OCI-LY1 (cell line): Measurements from ENCODE around the gene LITAF.

Experiments
- H2AFZ ChIP-seq: fragments of 200-600 bp; sonication (generic), shearing (Covaris generic); 2 replicates; pipeline ENCODE4 v1.6.0; 2014; ENCODE audit warnings: antibody characterized with exemption, mild to moderate bottlenecking, low read length
- H3F3A ChIP-seq: fragments of 200-600 bp; sonication (generic), shearing (Covaris generic); 2 replicates; pipeline ENCODE4 v1.6.0; 2014; ENCODE audit warnings: mild to moderate bottlenecking, antibody characterized with exemption, low read length, moderate library complexity; ENCODE audit not compliant: insufficient read depth
- H3K27ac ChIP-seq: fragments of 200-600 bp; sonication (generic); 2 replicates; pipeline ENCODE4 v1.5.1; 2014; ENCODE audit warnings: low read length, mixed run types, mild to moderate bottlenecking, low read depth; ENCODE audit not compliant: poor library complexity, severe bottlenecking
- H3K27me3 ChIP-seq: fragments of 200-600 bp; sonication (generic); 2 replicates; pipeline ENCODE4 v1.6.0; 2014; ENCODE audit warnings: antibody characterized with exemption, mild to moderate bottlenecking, low read length, moderate library complexity; ENCODE audit not compliant: insufficient read depth
- H3K36me3 ChIP-seq: fragments of 200-600 bp; sonication (generic); 2 replicates; pipeline ENCODE4 v1.6.1; 2014; ENCODE audit warnings: mild to moderate bottlenecking, antibody characterized with exemption, low read length, moderate library complexity, mixed read lengths; ENCODE audit not compliant: insufficient read depth
- H3K4me1 ChIP-seq: fragments of 200-600 bp; sonication (generic); 2 replicates; pipeline ENCODE4 v1.5.1; 2014; ENCODE audit warnings: mild to moderate bottlenecking, low read length, moderate library complexity; ENCODE audit not compliant: insufficient read depth, severe bottlenecking
- H3K4me2 ChIP-seq: fragments of 200-600 bp; sonication (generic), shearing (Covaris generic); 2 replicates; pipeline ENCODE4 v1.6.1; 2014; ENCODE audit warnings: low read length
- H3K4me3 ChIP-seq: fragments of 200-600 bp; sonication (generic); 2 replicates; pipeline ENCODE4 v1.5.1; 2014; ENCODE audit warnings: low read length, low read depth, mild to moderate bottlenecking, mixed read lengths; ENCODE audit not compliant: poor library complexity, severe bottlenecking
- H3K79me2 ChIP-seq: fragments of 200-600 bp; shearing (Covaris generic); 2 replicates; pipeline ENCODE4 v1.6.1; 2016; ENCODE audit warnings: mixed run types, low read length, mixed read lengths; ENCODE audit not compliant: insufficient read depth
- H3K9ac ChIP-seq: fragments of 200-600 bp; sonication (generic), shearing (Covaris generic); 2 replicates; pipeline ENCODE4 v1.6.1; 2014; ENCODE audit warnings: mild to moderate bottlenecking, low read length, mixed read lengths
- H3K9me2 ChIP-seq: fragments of 200-600 bp; sonication (generic), shearing (Covaris generic); 2 replicates; pipeline ENCODE4 v1.6.1; 2014; ENCODE audit warnings: low read depth, mild to moderate bottlenecking, low read length, mixed read lengths
- H3K9me3 ChIP-seq: fragments of 200-600 bp; shearing (Covaris generic); 2 replicates; pipeline ENCODE4 v1.6.1; 2014; ENCODE audit warnings: low read length, mixed read lengths
- H4K20me1 ChIP-seq: fragments of 200-600 bp; sonication (generic), shearing (Covaris generic); 2 replicates; pipeline ENCODE4 v1.6.0; 2016; ENCODE audit warnings: mild to moderate bottlenecking, low read length; ENCODE audit not compliant: insufficient read depth
- EZH2 ChIP-seq: fragments of 200-600 bp; sonication (generic), shearing (Covaris generic); IDR thresholded peaks from 2 replicates; pipeline ENCODE4 v1.8.0; 2017; ENCODE audit warnings: borderline replicate concordance, mixed run types, mild to moderate bottlenecking, antibody characterized with exemption, low read length, moderate library complexity, mixed read lengths
- TF ChIP-seq, protein P1 (sequence below): fragments of 200-600 bp; sonication (generic), shearing (Covaris generic); IDR thresholded peaks from 2 replicates; pipeline ENCODE4 v1.5.1; 2017; ENCODE audit warnings: mild to moderate bottlenecking, antibody characterized with exemption, low read length, moderate library complexity, mixed read lengths

The LITAF gene

DNA sequence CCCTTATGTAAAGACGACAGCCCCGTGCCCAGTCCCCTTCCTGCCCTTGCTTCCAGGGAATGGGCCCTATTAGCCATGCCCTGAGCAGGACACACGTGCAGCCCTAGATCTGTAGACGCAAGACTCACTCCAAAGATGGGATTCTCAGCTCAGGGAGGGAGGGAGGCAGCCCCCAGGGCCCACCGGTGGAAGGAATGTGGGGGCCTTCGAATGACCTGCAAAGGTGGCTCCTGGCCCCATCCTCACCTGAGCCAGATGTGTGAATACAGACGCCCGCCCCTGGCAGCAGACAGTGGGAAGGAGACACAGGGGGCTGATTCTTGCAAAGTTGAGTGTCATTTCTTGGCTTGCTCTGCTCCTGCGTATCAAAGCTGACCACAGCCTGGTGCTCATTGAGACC is 47.8 kb downstream of the LITAF start:
- Histone ChIP-seq H3K27ac (no peak overlapping the region), H3K9me3 (no peaks in the 10 kb centered on the region), H3K27me3 (no peaks in the 10 kb centered on the region; the same call in 1 of the 2 replicates), H3K9ac (no peak overlapping the region), H4K20me1 (no peaks in the 10 kb centered on the region), H3K4me2 (no peak overlapping the region), H3K36me3 (no peaks in the 10 kb centered on the region), H3K79me2 (no peaks in the 10 kb centered on the region), H3K4me1 (no peaks in the 10 kb centered on the region), H3F3A (no peaks in the 10 kb centered on the region), H3K4me3 (no peak overlapping the region), H2AFZ (no peak overlapping the region), H3K9me2 (no peaks in the 10 kb centered on the region)
- TF ChIP-seq, protein P1, sequence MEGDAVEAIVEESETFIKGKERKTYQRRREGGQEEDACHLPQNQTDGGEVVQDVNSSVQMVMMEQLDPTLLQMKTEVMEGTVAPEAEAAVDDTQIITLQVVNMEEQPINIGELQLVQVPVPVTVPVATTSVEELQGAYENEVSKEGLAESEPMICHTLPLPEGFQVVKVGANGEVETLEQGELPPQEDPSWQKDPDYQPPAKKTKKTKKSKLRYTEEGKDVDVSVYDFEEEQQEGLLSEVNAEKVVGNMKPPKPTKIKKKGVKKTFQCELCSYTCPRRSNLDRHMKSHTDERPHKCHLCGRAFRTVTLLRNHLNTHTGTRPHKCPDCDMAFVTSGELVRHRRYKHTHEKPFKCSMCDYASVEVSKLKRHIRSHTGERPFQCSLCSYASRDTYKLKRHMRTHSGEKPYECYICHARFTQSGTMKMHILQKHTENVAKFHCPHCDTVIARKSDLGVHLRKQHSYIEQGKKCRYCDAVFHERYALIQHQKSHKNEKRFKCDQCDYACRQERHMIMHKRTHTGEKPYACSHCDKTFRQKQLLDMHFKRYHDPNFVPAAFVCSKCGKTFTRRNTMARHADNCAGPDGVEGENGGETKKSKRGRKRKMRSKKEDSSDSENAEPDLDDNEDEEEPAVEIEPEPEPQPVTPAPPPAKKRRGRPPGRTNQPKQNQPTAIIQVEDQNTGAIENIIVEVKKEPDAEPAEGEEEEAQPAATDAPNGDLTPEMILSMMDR: no peak
- no peak for TF ChIP-seq EZH2

DNA sequence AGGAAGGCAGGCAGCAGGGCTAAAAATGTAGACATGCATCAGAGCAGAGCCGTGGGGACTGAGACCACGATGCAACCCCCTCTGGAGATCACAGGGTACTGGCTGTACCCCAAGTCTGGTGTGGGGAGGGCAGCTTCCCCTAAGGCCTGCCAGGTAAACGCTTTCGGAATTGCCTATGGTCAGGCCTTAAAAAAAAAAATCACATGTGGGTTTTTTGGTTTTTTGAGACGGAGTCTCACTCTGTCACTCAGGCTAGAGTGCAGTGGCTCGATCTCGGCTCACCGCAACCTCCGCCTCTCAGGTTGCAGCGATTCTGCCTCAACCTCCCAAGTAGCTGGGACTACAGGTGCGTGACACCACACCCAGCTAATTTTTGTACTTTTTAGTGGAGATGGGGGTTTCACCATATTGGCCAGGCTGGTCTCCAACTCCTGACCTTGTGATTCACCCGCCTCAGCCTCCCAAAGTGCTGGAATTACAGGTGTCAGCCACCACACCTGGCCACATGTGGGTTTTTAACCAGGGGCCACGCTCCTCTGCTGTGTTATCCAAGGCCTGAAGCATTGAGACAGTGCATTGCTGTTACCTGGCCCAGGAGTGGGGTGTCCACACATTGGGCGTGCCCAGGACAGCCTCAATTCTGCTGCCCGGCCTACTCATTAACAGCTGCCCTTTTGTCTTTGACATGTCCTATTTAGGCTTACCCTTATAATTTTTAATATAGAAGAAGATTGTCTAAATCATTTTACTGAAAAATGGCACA is 50.4 kb downstream of the LITAF start:
- Histone ChIP-seq H3K9me3 (no peaks in the 10 kb centered on the region), H3K4me1 (no peaks in the 10 kb centered on the region), H3K27ac (no peak overlapping the region), H3K4me3 (no peak overlapping the region), H3K27me3 (no peaks in the 10 kb centered on the region), H3F3A (no peaks in the 10 kb centered on the region), H3K4me2 (no peak overlapping the region), H3K36me3 (no peaks in the 10 kb centered on the region), H2AFZ (no peak overlapping the region), H4K20me1 (no peaks in the 10 kb centered on the region), H3K79me2 (no peaks in the 10 kb centered on the region), H3K9me2 (no peaks in the 10 kb centered on the region), H3K9ac (no peak overlapping the region)
- no peak for TF ChIP-seq EZH2
- TF ChIP-seq, protein P1: no peak

DNA sequence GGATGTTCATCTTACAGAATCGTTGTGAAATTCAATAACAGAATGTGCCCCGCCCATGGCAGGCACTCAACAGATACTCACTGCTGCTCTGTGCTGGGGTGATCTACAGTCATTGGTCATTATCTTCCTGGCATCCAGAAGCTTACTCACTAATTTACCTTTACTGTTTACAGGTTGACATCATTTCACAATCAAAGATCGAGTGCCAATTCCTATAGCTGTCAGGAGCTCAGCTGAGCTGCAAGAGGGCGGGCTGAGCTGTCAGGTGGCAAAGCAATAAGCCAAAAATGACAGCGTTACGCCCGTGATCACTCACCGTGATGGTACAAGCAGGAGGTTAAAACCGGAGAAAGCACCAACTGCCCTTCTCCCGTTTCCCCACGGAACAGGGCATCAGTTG is 51.2 kb downstream of the LITAF start:
- H3K4me3 ChIP-seq: no peak overlapping the region
- no peak overlapping the region for H2AFZ ChIP-seq
- H3K9me2 ChIP-seq: no peaks in the 10 kb centered on the region
- no peak overlapping the region for H3K9ac ChIP-seq
- H3K27me3 ChIP-seq: no peaks in the 10 kb centered on the region
- H3K4me2 ChIP-seq: no peak overlapping the region
- no peaks in the 10 kb centered on the region for H3K9me3 ChIP-seq
- TF ChIP-seq, protein P1: no peak
- no peak for TF ChIP-seq EZH2
- no peaks in the 10 kb centered on the region for H4K20me1 ChIP-seq
- H3F3A ChIP-seq: no peaks in the 10 kb centered on the region
- H3K27ac ChIP-seq: no peak overlapping the region
- no peaks in the 10 kb centered on the region for H3K4me1 ChIP-seq
- no peaks in the 10 kb centered on the region for H3K79me2 ChIP-seq
- no peaks in the 10 kb centered on the region for H3K36me3 ChIP-seq
